ENCODE data around the gene NCOA1.

- TF ChIP-seq EP300 (IDR thresholded peaks at IDR 0.05) = no peak
- TF ChIP-seq POLR2A (IDR thresholded peaks at IDR 0.05) = no peak
- TF ChIP-seq, protein P1, sequence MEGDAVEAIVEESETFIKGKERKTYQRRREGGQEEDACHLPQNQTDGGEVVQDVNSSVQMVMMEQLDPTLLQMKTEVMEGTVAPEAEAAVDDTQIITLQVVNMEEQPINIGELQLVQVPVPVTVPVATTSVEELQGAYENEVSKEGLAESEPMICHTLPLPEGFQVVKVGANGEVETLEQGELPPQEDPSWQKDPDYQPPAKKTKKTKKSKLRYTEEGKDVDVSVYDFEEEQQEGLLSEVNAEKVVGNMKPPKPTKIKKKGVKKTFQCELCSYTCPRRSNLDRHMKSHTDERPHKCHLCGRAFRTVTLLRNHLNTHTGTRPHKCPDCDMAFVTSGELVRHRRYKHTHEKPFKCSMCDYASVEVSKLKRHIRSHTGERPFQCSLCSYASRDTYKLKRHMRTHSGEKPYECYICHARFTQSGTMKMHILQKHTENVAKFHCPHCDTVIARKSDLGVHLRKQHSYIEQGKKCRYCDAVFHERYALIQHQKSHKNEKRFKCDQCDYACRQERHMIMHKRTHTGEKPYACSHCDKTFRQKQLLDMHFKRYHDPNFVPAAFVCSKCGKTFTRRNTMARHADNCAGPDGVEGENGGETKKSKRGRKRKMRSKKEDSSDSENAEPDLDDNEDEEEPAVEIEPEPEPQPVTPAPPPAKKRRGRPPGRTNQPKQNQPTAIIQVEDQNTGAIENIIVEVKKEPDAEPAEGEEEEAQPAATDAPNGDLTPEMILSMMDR (IDR thresholded peaks at IDR 0.05) = no peak
- TF ChIP-seq POLR2AphosphoS5 (IDR thresholded peaks at IDR 0.05) = no peak
Measured at GRCh38 chr2:24742730-24743129, 251.7 kb downstream of the NCOA1 start.

Data from gastroesophageal sphincter (tissue), 3 donors.